A549 (cell line): ENCODE data around the gene CPNE4. TPM values are rescaled to one million over a fixed set of nuclear protein-coding genes. Genes with fewer than 3 reads are reported as not detected.

Experiments used
- ATAC-seq, 2 experiments: fragments of 200-7000 bp in 1 of 2; fragments of >200 bp in 1 of 2; cut with Nextera tagmentation in 1 of 2; cut with Tn5 transposase in 1 of 2; 3 replicates each; pipeline versions ENCODE4 v1.8.0 to v1.9.1; 2018 to 2020; ENCODE audit warnings: mild to moderate bottlenecking in 1 of 2, moderate library complexity in 1 of 2
- CTCF ChIA-PET: fragments of 300-600 bp; sonication (Branson Sonifier 250); formaldehyde crosslinking; extraction: SDS; loops from one replicate; lab custom pipeline; 2021; ENCODE audit warnings: antibody characterized with exemption, inconsistent platforms; lab: Yijun Ruan, JAX
- POLR2A ChIA-PET: fragments of 350-600 bp; formaldehyde crosslinking; extraction: SDS; loops from one replicate; lab custom pipeline; 2021; ENCODE audit warnings: antibody characterized with exemption, inconsistent platforms; lab: Yijun Ruan, JAX
- DNase-seq, 2 experiments: peaks; one replicate each; pipeline versions ENCODE4 v3.0.0 to v3.0.0-alpha.2; 2011 to 2016; ENCODE audit warnings: low read depth in 1 of 2, low spot score in 1 of 2
- FAIRE-seq: peaks from 2 replicates; lab custom pipeline; 2011; peaks lifted over from hg19 to GRCh38; lab: Jason Lieb, UNC
- H3K27ac ChIP-seq, 2 experiments: fragments of >200 bp; sonication (Bioruptor Twin); formaldehyde crosslinking; 3 replicates each; pipeline ENCODE4 v1.5.1; 2016 to 2017
- H3K4me1 ChIP-seq: fragments of >200 bp; sonication (Bioruptor Twin); formaldehyde crosslinking; 3 replicates; pipeline ENCODE4 v1.6.1; 2016
- H3K4me2 ChIP-seq: fragments of >200 bp; sonication (Bioruptor Twin); formaldehyde crosslinking; 3 replicates; pipeline ENCODE4 v1.6.1; 2016
- H3K4me3 ChIP-seq: fragments of >200 bp; sonication (Bioruptor Twin); formaldehyde crosslinking; 3 replicates; pipeline ENCODE4 v1.5.1; 2016
- H3K9me3 ChIP-seq: fragments of >200 bp; sonication (Bioruptor Twin); formaldehyde crosslinking; 3 replicates; pipeline ENCODE4 v1.6.1; 2016
- BCL3 ChIP-seq: fragments of >200 bp; sonication (Bioruptor Twin); formaldehyde crosslinking; IDR thresholded peaks from 3 replicates; pipeline ENCODE4 v1.6.1; 2016
- CBX2 ChIP-seq: fragments of 200-600 bp; sonication (generic); IDR thresholded peaks from 2 replicates; pipeline ENCODE4 v1.6.1; 2016; ENCODE audit warnings: low read depth, mild to moderate bottlenecking, borderline replicate concordance
- CBX8 ChIP-seq: fragments of 200-600 bp; sonication (generic); IDR thresholded peaks from 2 replicates; pipeline ENCODE4 v1.6.1; 2016
- CHD2 ChIP-seq: fragments of 150-350 bp; IDR thresholded peaks from 2 replicates; pipeline ENCODE4 v1.6.1; 2014; ENCODE audit warnings: low read length; ENCODE audit not compliant: partially characterized antibody
- CTCF ChIP-seq: fragments of >200 bp; sonication (Bioruptor Twin); formaldehyde crosslinking; IDR thresholded peaks from 3 replicates; pipeline ENCODE4 v1.5.1; 2016
- EHF ChIP-seq: fragments of 250-450 bp; sonication (Bioruptor Pico); IDR thresholded peaks from 2 replicates; pipeline ENCODE4 v1.5.0; 2020; ENCODE audit warnings: mild to moderate bottlenecking
- EHMT2 ChIP-seq: fragments of 200-600 bp; sonication (generic); IDR thresholded peaks from 2 replicates; pipeline ENCODE4 v1.6.1; 2016; ENCODE audit warnings: antibody characterized with exemption, low read depth, mild to moderate bottlenecking, moderate library complexity
- ELK1 ChIP-seq: fragments of 150-350 bp; IDR thresholded peaks from 2 replicates; pipeline ENCODE4 v1.6.1; 2014; ENCODE audit warnings: low read depth, mild to moderate bottlenecking, low read length
- EP300 ChIP-seq, 2 experiments: fragments of >200 bp; sonication (Bioruptor Twin); formaldehyde crosslinking; IDR thresholded peaks; 2 replicates in 1 of 2; 3 replicates in 1 of 2; pipeline ENCODE4 v1.6.1; 2016 to 2017
- ESRRA ChIP-seq: fragments of 150-350 bp; IDR thresholded peaks from 2 replicates; pipeline ENCODE4 v1.6.1; 2014; ENCODE audit warnings: mild to moderate bottlenecking, low read length, borderline replicate concordance
- HEYL ChIP-seq: fragments of 250-450 bp; sonication (Bioruptor Pico); IDR thresholded peaks from 2 replicates; pipeline ENCODE4 v1.8.0; 2021; ENCODE audit warnings: mild to moderate bottlenecking, moderate library complexity
- HMGXB4 ChIP-seq: fragments of 250-450 bp; sonication (Bioruptor Pico); IDR thresholded peaks from 2 replicates; pipeline ENCODE4 v1.5.0; 2021; ENCODE audit warnings: mild to moderate bottlenecking, moderate library complexity, borderline replicate concordance
- HOXB5 ChIP-seq: fragments of 250-450 bp; sonication (Bioruptor Pico); IDR thresholded peaks from 2 replicates; pipeline ENCODE4 v1.5.0; 2020; ENCODE audit warnings: mild to moderate bottlenecking, moderate library complexity
- JUN ChIP-seq, 2 experiments: fragments of >200 bp; sonication (Bioruptor Twin); formaldehyde crosslinking; IDR thresholded peaks; 2 replicates in 1 of 2; 3 replicates in 1 of 2; pipeline ENCODE4 v1.6.1; 2016 to 2017
- JUNB ChIP-seq: fragments of >200 bp; sonication (Bioruptor Twin); formaldehyde crosslinking; IDR thresholded peaks from 2 replicates; pipeline ENCODE4 v1.6.1; 2016
- MAX ChIP-seq: IDR thresholded peaks from 2 replicates; pipeline ENCODE4 v1.6.1; 2012
- NFE2L2 ChIP-seq: fragments of 150-350 bp; conservative IDR thresholded peaks from 2 replicates; pipeline ENCODE4 v1.6.1; 2014; ENCODE audit warnings: low read length
- NR3C1 ChIP-seq: fragments of >200 bp; sonication (Bioruptor Twin); formaldehyde crosslinking; IDR thresholded peaks from 3 replicates; pipeline ENCODE4 v1.6.1; 2017
- PBX3 ChIP-seq: IDR thresholded peaks from 2 replicates; pipeline ENCODE4 v1.6.1; 2012
- PHF8 ChIP-seq: fragments of 200-600 bp; sonication (generic); IDR thresholded peaks from 2 replicates; pipeline ENCODE4 v1.6.1; 2016; ENCODE audit warnings: low read depth, mild to moderate bottlenecking, antibody characterized with exemption, moderate library complexity, borderline replicate concordance
- POLR2A ChIP-seq: IDR thresholded peaks from 2 replicates; pipeline ENCODE4 v1.6.1; 2012; ENCODE audit warnings: mild to moderate bottlenecking, low read length
- POLR2AphosphoS2 ChIP-seq: conservative IDR thresholded peaks from 2 replicates; pipeline ENCODE4 v1.6.1; 2012; ENCODE audit warnings: low read length, improper control_type of control experiment, inconsistent platforms
- RAD21 ChIP-seq, 2 experiments: fragments of >200 bp in 1 of 2; sonication (Bioruptor Twin) in 1 of 2; formaldehyde crosslinking in 1 of 2; IDR thresholded peaks in 1 of 2; conservative IDR thresholded peaks in 1 of 2; 2 replicates in 1 of 2; 3 replicates in 1 of 2; pipeline ENCODE4 v1.6.1; 2012 to 2018; ENCODE audit warnings: inconsistent platforms in 1 of 2
- RARB ChIP-seq: fragments of 250-450 bp; sonication (Bioruptor Pico); IDR thresholded peaks from 2 replicates; pipeline ENCODE4 v1.8.0; 2021; ENCODE audit warnings: mild to moderate bottlenecking, moderate library complexity
- REST ChIP-seq: fragments of 200-600 bp; sonication (generic); IDR thresholded peaks from 2 replicates; pipeline ENCODE4 v1.6.1; 2016; ENCODE audit warnings: antibody characterized with exemption, mild to moderate bottlenecking, moderate library complexity
- TP53 ChIP-seq: fragments of 250-450 bp; sonication (Bioruptor Pico); IDR thresholded peaks from 2 replicates; pipeline ENCODE4 v1.5.0; 2021; ENCODE audit warnings: mild to moderate bottlenecking, moderate library complexity
- ZC3H11A ChIP-seq: fragments of 450-650 bp; IDR thresholded peaks from 2 replicates; pipeline ENCODE4 v1.6.1; 2014; ENCODE audit warnings: antibody characterized with exemption, mild to moderate bottlenecking
- ZFP36 ChIP-seq: fragments of 450-650 bp; IDR thresholded peaks from 2 replicates; pipeline ENCODE4 v1.6.1; 2014; ENCODE audit warnings: borderline replicate concordance; ENCODE audit not compliant: partially characterized antibody
- WGBS: methylation state at CpG from one replicate; pipeline ENCODE4 v1.1.6; 2017; ENCODE audit errors: missing lambda C conversion rate; 5-methylcytosine and 5-hydroxymethylcytosine counted together
- polyA plus RNA-seq, 4 experiments: library from polyadenylated mRNA; depleted of rRNA in 3 of 4; stranded (reverse); fragments of >200 nt; fragmentation: RNase III in 1 of 4; extraction: RNeasy Plus Mini Kit Qiagen cat#74134 plus additional on column Dnase treatment in 1 of 4; gene quantifications; 2 replicates in 3 of 4; 3 replicates in 1 of 4; pipeline ENCODE4 v1.2.3, GENCODE V29; 2011 to 2017

Gene CPNE4
- polyA plus RNA-seq, 2 of the 4 experiments (the other 2 are of a cell fraction), result 3.6 to 8.7 TPM

- Histone ChIP-seq H3K4me2 (peak overlapping the region; percentile 15; the same call in 1 of the 3 replicates), H3K4me3 (no peak overlapping the region), H3K27ac (no peak overlapping the region), H3K9me3 (no peaks in the 10 kb centered on the region), H3K4me1 (no peaks in the 10 kb centered on the region)
- ATAC-seq (no peak), FAIRE-seq (no peak), DNase-seq (no peak)
- ChIA-PET CTCF (interaction anchor here (0.8 kb wide), 1 partner anchor 681 kb away, joined by 3 read pairs; no protein-coding TSS in a partner anchor), POLR2A (no interaction called here)
- TF ChIP-seq NFE2L2 (no peak), ZC3H11A (no peak), BCL3 (no peak), MAX (no peak), EHF (CRISPR knock-in tag) (no peak), POLR2A (no peak), CTCF (no peak), REST (no peak), PHF8 (no peak), JUN (IDR thresholded peaks at IDR 0.05) (no peak), ZFP36 (no peak), EHMT2 (no peak), CBX2 (no peak), CHD2 (no peak), CBX8 (no peak), POLR2AphosphoS2 (no peak), TP53 (no peak), HOXB5 (no peak), EP300 (IDR thresholded peaks at IDR 0.05) (no peak), NR3C1 (no peak)
- WGBS, result 21% methylated on average over 3 of the region's 3 CpGs
Observed at GRCh38 chr3:131713416-131714123, 321.2 kb downstream of the CPNE4 start.

- whole genome bisulfite sequencing, result 85% methylated on average over 3 of the region's 3 CpGs
- POLR2A ChIA-PET, result no interaction called here
- TF ChIP-seq HMGXB4 (CRISPR knock-in tag) (no peak), ESRRA (no peak), ELK1 (no peak), POLR2AphosphoS2 (no peak), JUNB (no peak), PBX3 (no peak), RARB (CRISPR knock-in tag) (no peak), RAD21 (conservative IDR thresholded peaks at IDR 0.05 in 1 of 2, IDR thresholded peaks at IDR 0.05 in 1 of 2) (no peak), HEYL (no peak)
Observed at GRCh38 chr3:131712662-131713061, 322.2 kb downstream of the CPNE4 start.

More at GRCh38 chr3:131712662-131713061, 322.2 kb downstream of the CPNE4 start:
- Histone ChIP-seq H3K4me1 (no peaks in the 10 kb centered on the region; the same call in 2 of the 3 replicates), H3K4me2 (no peak overlapping the region; the same call in 2 of the 3 replicates), H3K27ac (no peak overlapping the region), H3K4me3 (no peak overlapping the region), H3K9me3 (no peaks in the 10 kb centered on the region)
- CTCF ChIA-PET, result no interaction called here
- ATAC-seq (no peak), FAIRE-seq (no peak), DNase-seq (no peak)
